Measurements from ENCODE around the gene RPN1. TPM values are rescaled to one million over a fixed set of nuclear protein-coding genes. Genes with fewer than 3 reads are reported as not detected.
"Not testable (repeated sequence)": the region's sequence is repeated elsewhere in the genome, so short reads cannot be mapped to it uniquely, and the experiment has no call there.

The RPN1 gene
- total RNA-seq, 4 donors from 2014 or later, result 91.5 to 150 (median 148) TPM

DNA sequence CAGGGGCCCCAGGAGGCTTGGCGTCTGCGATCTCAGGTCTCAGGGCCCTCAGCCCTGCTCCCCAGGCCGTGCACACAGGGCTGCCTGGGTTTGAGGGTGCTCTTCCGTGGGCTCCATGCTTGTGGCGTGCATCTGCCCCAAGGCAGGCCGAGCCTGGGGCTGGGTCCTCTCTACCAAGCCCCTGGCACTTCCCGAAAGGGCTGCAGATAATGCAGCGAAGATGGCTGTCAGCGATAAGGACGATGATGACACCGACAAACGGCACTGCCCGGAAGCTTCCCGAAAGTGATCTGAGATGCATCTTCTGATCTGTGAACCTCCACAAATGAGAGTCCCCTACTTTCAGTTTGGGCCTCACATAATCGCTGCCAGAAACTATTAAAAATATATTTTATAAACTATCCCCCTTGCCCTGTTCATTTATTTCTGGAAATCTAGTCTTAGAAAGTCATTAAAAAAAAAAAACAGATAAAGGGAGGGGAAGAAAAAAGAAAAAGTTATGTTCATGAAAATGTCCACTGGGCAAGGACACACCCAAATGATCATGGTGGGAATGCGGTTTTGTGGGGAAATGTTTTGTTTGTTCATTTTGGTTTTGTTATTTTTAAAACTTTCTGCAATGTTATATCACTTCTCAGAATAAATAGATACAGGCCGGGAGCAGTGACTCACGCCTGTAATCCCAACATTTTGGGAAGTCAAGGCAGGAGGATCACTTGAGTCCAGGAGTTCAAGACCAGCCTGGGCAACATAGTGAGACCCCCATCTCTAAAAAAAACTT lies 51.5 kb downstream of the RPN1 start:
- Histone ChIP-seq H3K27me3 (no peaks in the 10 kb centered on the region), H3K27ac (no peak overlapping the region), H3K36me3 (no peaks in the 10 kb centered on the region), H3K9me3 (no peaks in the 10 kb centered on the region), H3K4me1 (no peaks in the 10 kb centered on the region), H3K4me3 (no peak overlapping the region)
- TF ChIP-seq EP300 (IDR thresholded peaks at IDR 0.05) (no peak), POLR2AphosphoS5 (IDR thresholded peaks at IDR 0.05) (no peak), POLR2A (IDR thresholded peaks at IDR 0.05) (no peak)
- TF ChIP-seq, protein P1, sequence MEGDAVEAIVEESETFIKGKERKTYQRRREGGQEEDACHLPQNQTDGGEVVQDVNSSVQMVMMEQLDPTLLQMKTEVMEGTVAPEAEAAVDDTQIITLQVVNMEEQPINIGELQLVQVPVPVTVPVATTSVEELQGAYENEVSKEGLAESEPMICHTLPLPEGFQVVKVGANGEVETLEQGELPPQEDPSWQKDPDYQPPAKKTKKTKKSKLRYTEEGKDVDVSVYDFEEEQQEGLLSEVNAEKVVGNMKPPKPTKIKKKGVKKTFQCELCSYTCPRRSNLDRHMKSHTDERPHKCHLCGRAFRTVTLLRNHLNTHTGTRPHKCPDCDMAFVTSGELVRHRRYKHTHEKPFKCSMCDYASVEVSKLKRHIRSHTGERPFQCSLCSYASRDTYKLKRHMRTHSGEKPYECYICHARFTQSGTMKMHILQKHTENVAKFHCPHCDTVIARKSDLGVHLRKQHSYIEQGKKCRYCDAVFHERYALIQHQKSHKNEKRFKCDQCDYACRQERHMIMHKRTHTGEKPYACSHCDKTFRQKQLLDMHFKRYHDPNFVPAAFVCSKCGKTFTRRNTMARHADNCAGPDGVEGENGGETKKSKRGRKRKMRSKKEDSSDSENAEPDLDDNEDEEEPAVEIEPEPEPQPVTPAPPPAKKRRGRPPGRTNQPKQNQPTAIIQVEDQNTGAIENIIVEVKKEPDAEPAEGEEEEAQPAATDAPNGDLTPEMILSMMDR (IDR thresholded peaks at IDR 0.05), result no peak
- no peak for DNase-seq (ENCODE audit: low spot score in 2 of 2)
- 82% methylated on average over 14 of the region's 18 CpGs for WGBS

DNA sequence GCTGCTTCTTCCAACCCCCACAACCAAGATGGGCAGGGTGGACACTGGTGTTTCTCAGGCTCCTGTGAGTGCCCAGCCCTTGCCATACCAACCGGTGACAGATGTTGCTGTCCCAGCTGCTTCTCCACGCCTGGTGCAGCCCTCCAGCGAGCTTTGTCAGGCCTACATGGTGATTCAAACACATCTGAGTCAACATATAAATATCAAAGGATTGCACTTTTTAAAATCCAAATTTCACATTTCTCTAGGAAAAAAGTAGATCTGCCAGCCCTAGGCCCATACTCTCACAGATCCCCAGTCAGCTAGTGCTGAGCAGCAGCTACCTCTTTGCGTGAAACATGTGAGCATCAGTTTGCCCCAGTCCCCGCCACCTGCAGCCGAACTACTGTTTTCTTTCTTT lies 52.7 kb downstream of the RPN1 start:
- H3K9me3 ChIP-seq, result no peaks in the 10 kb centered on the region
- H3K27me3 ChIP-seq, result no peaks in the 10 kb centered on the region
- H3K4me3 ChIP-seq, result no peak overlapping the region
- WGBS, result 83% methylated on average over 6 of the region's 6 CpGs
- H3K36me3 ChIP-seq, result no peaks in the 10 kb centered on the region
- TF ChIP-seq, protein P1 (IDR thresholded peaks at IDR 0.05), result no peak
- no peak for TF ChIP-seq POLR2A (IDR thresholded peaks at IDR 0.05)
- TF ChIP-seq POLR2AphosphoS5 (IDR thresholded peaks at IDR 0.05), result no peak
- TF ChIP-seq EP300 (IDR thresholded peaks at IDR 0.05), result no peak
- DNase-seq (ENCODE audit: low spot score in 2 of 2), result no peak
- H3K4me1 ChIP-seq, result no peaks in the 10 kb centered on the region
- H3K27ac ChIP-seq, result no peak overlapping the region

DNA sequence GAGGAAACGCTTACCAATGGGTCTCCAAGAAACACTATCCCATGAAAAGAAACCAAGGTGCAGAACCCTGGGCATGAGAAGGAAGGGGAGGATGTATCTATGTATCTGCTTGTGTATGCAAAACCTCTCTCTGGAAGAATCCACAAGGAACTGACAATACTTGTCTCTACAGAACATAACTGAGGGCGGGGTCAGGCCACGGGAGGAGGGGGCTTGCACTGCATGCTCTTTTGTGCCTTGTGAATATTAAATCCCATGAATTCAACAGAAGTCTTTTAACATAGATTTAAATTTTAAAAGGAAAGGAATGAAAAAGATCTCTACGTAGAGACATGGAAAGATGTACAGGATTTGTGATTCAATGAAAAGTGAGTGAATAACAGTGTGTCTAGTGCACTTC lies 57.8 kb downstream of the RPN1 start:
- WGBS, result 80% methylated on average over 4 of the region's 4 CpGs
- no peaks in the 10 kb centered on the region for H3K27me3 ChIP-seq

DNA sequence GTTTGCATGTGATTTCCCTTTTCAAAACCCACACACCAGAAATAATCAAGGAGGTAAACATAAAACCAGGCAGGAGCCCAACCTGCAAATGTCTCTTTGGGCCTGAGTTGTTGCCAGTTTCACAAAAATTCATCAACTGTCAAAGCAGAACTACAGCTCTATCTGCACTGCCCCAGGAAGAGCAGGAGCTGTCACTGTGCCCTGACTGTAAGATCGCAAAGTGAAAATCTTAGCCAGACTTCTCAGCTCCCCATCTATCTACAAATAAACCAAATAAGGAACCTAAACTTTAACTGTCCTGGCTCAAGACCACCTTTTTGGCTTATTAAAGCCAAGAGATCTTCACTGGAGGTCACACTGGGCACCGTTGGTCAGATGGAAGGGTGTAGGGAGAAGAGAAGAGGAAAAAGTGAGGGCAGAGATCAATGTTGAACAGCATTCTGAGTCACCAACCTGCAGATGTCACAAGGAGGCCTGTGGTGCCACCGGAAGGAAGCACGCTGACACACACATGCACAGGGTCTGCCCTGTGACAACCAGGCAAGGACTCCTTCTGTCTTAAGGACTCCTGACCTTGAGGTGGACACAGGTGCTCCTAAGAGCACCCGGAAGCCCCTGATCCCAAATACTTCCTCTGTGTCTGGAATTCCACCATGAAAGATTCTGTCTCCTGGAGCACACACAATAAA lies 58.7 kb downstream of the RPN1 start:
- Histone ChIP-seq H3K36me3 (no peaks in the 10 kb centered on the region), H3K27ac (no peak overlapping the region), H3K27me3 (peaks cover 4% of the 10 kb centered on the region), H3K4me1 (no peaks in the 10 kb centered on the region), H3K4me3 (no peak overlapping the region), H3K9me3 (no peaks in the 10 kb centered on the region)
- TF ChIP-seq POLR2AphosphoS5 (IDR thresholded peaks at IDR 0.05) (no peak), POLR2A (IDR thresholded peaks at IDR 0.05) (no peak), EP300 (IDR thresholded peaks at IDR 0.05) (no peak)
- 74% methylated on average over 5 of the region's 5 CpGs for WGBS
- DNase-seq (ENCODE audit: low spot score in 2 of 2), result no peak

More for the DNA sequence above, 57.8 kb downstream of the RPN1 start:
- TF ChIP-seq, protein P1 (IDR thresholded peaks at IDR 0.05), result no peak
- TF ChIP-seq EP300 (IDR thresholded peaks at IDR 0.05) (no peak), POLR2AphosphoS5 (IDR thresholded peaks at IDR 0.05) (no peak), POLR2A (IDR thresholded peaks at IDR 0.05) (no peak)
- Histone ChIP-seq H3K9me3 (no peaks in the 10 kb centered on the region), H3K36me3 (no peaks in the 10 kb centered on the region), H3K27ac (no peak overlapping the region), H3K4me3 (no peak overlapping the region), H3K4me1 (no peaks in the 10 kb centered on the region)
- no peak for DNase-seq (ENCODE audit: low spot score in 2 of 2)

DNA sequence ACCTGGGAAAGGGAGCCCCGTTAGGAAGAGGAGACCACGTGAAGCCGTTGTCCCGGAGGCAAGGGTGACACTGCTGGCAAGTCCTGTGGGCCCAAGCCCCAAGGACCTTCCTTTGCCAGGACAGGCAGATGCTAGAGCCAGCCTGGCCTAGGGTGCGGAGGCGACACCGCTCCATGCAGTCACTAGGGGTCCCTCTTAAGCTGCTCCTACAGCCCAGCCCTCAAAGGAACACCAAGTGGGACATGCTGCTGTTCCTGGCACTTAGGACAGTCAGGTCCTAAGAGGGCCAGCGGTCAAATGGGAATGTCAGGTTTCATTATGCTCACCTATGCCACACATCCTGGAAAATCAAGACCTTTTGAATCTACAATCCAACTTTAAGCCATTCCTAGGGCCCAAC lies 59.7 kb downstream of the RPN1 start:
- Histone ChIP-seq H3K36me3 (no peaks in the 10 kb centered on the region), H3K4me1 (no peaks in the 10 kb centered on the region), H3K9me3 (no peaks in the 10 kb centered on the region), H3K27me3 (peaks cover 4% of the 10 kb centered on the region), H3K4me3 (no peak overlapping the region), H3K27ac (no peak overlapping the region)
- DNase-seq (ENCODE audit: low spot score in 2 of 2), result no peak
- 73% methylated on average over 8 of the region's 8 CpGs for WGBS
- no peak for TF ChIP-seq POLR2A (IDR thresholded peaks at IDR 0.05)
- TF ChIP-seq, protein P1 (IDR thresholded peaks at IDR 0.05), result no peak
- TF ChIP-seq EP300 (IDR thresholded peaks at IDR 0.05), result no peak
- no peak for TF ChIP-seq POLR2AphosphoS5 (IDR thresholded peaks at IDR 0.05)

DNA sequence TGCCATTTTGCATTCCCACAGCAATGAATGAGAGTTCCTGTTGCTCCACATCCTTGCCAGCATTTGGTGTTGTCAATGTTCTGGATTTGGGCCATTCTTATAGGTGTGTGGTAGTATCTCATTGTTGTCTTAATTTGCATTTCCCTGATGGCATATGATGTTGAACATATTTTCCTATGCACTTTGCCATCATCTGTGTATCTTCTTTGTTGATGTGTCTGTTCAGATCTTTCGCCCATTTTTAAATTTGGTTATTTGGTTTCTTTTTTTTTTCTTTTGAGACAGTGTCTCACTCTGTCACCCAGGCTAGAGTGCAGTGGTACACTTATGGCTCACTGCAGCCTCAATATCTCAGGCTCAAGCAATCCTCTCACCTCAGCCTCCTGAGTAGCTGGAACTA lies 60.6 kb downstream of the RPN1 start:
- not testable (repeated sequence) for H3K4me1 ChIP-seq; H3K36me3 ChIP-seq; H3K27me3 ChIP-seq; H3K27ac ChIP-seq; H3K9me3 ChIP-seq; H3K4me3 ChIP-seq; DNase-seq (ENCODE audit: low spot score in 2 of 2)
- 39% methylated on average over 1 of the region's 1 CpG for WGBS

Data from suprapubic skin (tissue), 4 donors.